Measurements from ENCODE around the gene IGSF21.

The IGSF21 gene

GRCh38 chr1:18340787-18341186 lies 233.2 kb downstream of the IGSF21 start:
- no peak for TF ChIP-seq GABPA (IDR thresholded peaks at IDR 0.05; ENCODE audit: low read depth)
- no peak for TF ChIP-seq POLR2AphosphoS5 (IDR thresholded peaks at IDR 0.05; ENCODE audit: low read depth)

GRCh38 chr1:18341291-18342069 lies 233.9 kb downstream of the IGSF21 start:
- TF ChIP-seq POLR2AphosphoS5 (IDR thresholded peaks at IDR 0.05; ENCODE audit: low read depth) (no peak), REST (IDR thresholded peaks at IDR 0.05; ENCODE audit: insufficient replicate concordance, low read depth) (no peak), GABPA (IDR thresholded peaks at IDR 0.05; ENCODE audit: low read depth) (no peak), CTCF (IDR thresholded peaks at IDR 0.05; ENCODE audit: insufficient read depth, low read length) (no peak), SPI1 (IDR thresholded peaks at IDR 0.05; ENCODE audit: borderline replicate concordance, low read depth) (no peak)
- Histone ChIP-seq H3K27me3 (ENCODE audit: insufficient read depth, poor library complexity, severe bottlenecking) (no peaks in the 10 kb centered on the region), H3K4me3 (replicated peaks; ENCODE audit: insufficient read depth, low read length) (no peak overlapping the region), H3K27ac (replicated peaks) (no peak overlapping the region)
- DNase-seq (ENCODE audit: low read depth in 1 of 2, low spot score in 1 of 2): no peak

More at GRCh38 chr1:18340787-18341186, 233.2 kb downstream of the IGSF21 start:
- Histone ChIP-seq H3K4me3 (replicated peaks; ENCODE audit: insufficient read depth, low read length) (no peak overlapping the region), H3K27ac (replicated peaks) (no peak overlapping the region), H3K27me3 (ENCODE audit: insufficient read depth, poor library complexity, severe bottlenecking) (no peaks in the 10 kb centered on the region)
- no peak for DNase-seq (ENCODE audit: low read depth in 1 of 2, low spot score in 1 of 2)

DNA sequence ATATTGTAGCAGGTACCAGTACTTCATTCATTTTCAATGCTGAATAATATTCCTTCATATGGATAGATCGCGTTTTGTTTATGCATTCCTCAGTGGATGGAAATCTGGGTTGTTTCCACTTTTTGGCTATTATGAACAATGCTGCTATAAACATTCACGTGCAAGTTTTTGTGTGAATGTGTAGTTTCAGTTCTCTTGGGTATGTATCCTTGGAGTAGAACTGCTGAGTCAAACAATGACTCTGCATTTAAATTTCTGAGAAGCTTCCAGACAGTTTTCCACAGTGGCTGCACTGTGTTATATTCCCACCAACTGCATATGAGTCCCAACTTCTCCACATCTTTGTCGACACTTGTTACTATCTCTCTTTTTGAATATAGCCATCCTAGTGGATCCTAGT lies 235.1 kb downstream of the IGSF21 start:
- no peaks in the 10 kb centered on the region for H3K27me3 ChIP-seq (ENCODE audit: insufficient read depth, poor library complexity, severe bottlenecking)
- DNase-seq (ENCODE audit: low read depth in 1 of 2, low spot score in 1 of 2): no peak
- TF ChIP-seq REST (IDR thresholded peaks at IDR 0.05; ENCODE audit: insufficient replicate concordance, low read depth) (no peak), GABPA (IDR thresholded peaks at IDR 0.05; ENCODE audit: low read depth) (no peak), POLR2AphosphoS5 (IDR thresholded peaks at IDR 0.05; ENCODE audit: low read depth) (no peak), CTCF (IDR thresholded peaks at IDR 0.05; ENCODE audit: insufficient read depth, low read length) (no peak), SPI1 (IDR thresholded peaks at IDR 0.05; ENCODE audit: borderline replicate concordance, low read depth) (no peak)
- H3K4me3 ChIP-seq (replicated peaks; ENCODE audit: insufficient read depth, low read length): no peak overlapping the region
- H3K27ac ChIP-seq (replicated peaks): no peak overlapping the region

- DNase-seq (ENCODE audit: low read depth in 1 of 2, low spot score in 1 of 2): no peak
- no peak overlapping the region for H3K4me3 ChIP-seq (replicated peaks; ENCODE audit: insufficient read depth, low read length)
- no peaks in the 10 kb centered on the region for H3K27me3 ChIP-seq (ENCODE audit: insufficient read depth, poor library complexity, severe bottlenecking)
- TF ChIP-seq POLR2AphosphoS5 (IDR thresholded peaks at IDR 0.05; ENCODE audit: low read depth) (no peak), CTCF (IDR thresholded peaks at IDR 0.05; ENCODE audit: insufficient read depth, low read length) (no peak), SPI1 (IDR thresholded peaks at IDR 0.05; ENCODE audit: borderline replicate concordance, low read depth) (no peak), GABPA (IDR thresholded peaks at IDR 0.05; ENCODE audit: low read depth) (no peak), REST (IDR thresholded peaks at IDR 0.05; ENCODE audit: insufficient replicate concordance, low read depth) (no peak)
- H3K27ac ChIP-seq (replicated peaks): no peak overlapping the region
These were observed 236.0 kb downstream of the IGSF21 start for GRCh38 chr1:18343581-18343980.
